Cardiac fibroblast (primary cell): ENCODE data around the gene CCNL2.

Experiments
- DNase-seq, 2 donors: peaks; one replicate each; pipeline versions ENCODE4 v3.0.0 to v3.0.0-alpha.2; 2010; ENCODE audit warnings: low read depth in 2 of 2
- H3K4me3 ChIP-seq, 2 donors: replicated peaks in 1 of 2; 1 replicate in 1 of 2; 2 replicates in 1 of 2; pipeline ENCODE4 v1.5.1; 2011; ENCODE audit warnings: low read depth in 2 of 2, low read length in 2 of 2, mild to moderate bottlenecking in 2 of 2, moderate library complexity in 1 of 2
- TF ChIP-seq, protein P1 (sequence below): IDR thresholded peaks from one replicate; pipeline ENCODE4 v1.5.1; 2011; ENCODE audit warnings: low read depth, mild to moderate bottlenecking, low read length, inconsistent platforms

Gene CCNL2

DNA sequence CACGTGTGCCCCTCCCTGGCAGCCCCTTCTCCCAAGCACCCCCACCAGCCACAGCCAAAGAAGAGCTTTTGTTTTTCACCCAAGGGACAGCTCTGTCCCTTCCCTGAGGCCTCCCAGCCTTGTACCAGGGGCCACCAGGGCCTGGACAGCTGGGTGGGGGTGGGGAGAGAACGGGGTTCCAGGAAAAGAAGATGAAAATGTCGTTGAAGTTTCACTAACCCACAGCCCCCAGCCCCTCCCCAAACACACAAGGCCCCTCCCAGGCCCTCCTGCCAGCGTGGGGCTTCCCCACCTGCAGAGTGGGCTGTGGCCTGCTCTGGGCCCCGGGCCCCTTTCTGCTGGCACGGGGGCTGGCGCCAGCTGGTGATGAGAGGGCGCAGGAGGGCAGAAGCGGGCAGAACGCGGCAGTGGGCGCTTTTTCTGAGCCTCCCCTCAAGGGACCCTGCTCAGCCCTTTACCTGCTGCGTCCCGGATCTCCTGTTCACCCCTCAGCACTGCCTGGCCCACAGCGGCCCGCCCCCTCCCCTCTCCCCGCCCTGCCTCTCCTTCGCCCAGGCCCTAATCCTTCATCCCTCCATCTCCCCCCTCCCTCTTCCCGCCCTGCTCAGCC, 27.5 kb upstream of the CCNL2 start:
- no peak for DNase-seq
- TF ChIP-seq, protein P1, sequence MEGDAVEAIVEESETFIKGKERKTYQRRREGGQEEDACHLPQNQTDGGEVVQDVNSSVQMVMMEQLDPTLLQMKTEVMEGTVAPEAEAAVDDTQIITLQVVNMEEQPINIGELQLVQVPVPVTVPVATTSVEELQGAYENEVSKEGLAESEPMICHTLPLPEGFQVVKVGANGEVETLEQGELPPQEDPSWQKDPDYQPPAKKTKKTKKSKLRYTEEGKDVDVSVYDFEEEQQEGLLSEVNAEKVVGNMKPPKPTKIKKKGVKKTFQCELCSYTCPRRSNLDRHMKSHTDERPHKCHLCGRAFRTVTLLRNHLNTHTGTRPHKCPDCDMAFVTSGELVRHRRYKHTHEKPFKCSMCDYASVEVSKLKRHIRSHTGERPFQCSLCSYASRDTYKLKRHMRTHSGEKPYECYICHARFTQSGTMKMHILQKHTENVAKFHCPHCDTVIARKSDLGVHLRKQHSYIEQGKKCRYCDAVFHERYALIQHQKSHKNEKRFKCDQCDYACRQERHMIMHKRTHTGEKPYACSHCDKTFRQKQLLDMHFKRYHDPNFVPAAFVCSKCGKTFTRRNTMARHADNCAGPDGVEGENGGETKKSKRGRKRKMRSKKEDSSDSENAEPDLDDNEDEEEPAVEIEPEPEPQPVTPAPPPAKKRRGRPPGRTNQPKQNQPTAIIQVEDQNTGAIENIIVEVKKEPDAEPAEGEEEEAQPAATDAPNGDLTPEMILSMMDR: no peak

DNA sequence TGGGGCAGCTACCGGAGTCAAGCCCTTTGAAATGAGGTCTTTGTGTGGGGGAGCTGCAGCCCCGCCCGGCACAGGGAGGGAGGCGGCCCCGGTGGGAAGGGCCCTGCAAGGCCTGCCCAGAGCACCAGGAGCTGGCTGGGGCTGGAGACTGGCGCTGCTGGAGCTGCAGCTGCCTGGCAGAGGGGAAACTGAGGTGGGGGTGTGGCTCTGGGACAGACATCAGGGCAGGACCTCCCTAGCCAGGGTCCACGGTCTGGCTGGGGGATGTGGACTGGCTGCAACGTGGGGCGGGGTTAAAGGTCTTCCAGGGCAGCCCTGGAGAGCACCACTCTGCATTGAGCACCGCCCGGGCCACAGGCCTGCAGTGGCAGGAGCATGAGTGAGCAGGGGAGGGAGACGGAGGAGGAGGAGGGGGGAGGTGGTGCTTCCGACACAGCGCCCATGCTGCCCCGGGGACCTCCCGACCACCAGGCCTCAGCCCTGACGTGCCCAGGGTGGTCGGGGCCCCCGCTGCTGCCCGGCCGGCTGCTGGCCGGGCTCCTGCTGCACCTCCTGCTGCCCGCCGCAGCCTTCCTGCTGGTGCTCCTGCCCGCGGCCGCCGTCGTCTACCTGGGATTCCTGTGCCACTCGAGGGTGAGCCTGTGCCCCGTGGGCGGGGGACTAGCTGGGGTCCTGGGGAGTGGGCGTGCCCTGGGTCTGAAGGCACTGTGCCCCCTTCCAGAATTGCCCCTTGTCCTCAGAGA, 26.8 kb upstream of the CCNL2 start:
- H3K4me3 ChIP-seq: no peak overlapping the region
- TF ChIP-seq, protein P1: no peak
- DNase-seq: no peak

More for the DNA sequence above, 27.5 kb upstream of the CCNL2 start:
- no peak overlapping the region for H3K4me3 ChIP-seq

DNA sequence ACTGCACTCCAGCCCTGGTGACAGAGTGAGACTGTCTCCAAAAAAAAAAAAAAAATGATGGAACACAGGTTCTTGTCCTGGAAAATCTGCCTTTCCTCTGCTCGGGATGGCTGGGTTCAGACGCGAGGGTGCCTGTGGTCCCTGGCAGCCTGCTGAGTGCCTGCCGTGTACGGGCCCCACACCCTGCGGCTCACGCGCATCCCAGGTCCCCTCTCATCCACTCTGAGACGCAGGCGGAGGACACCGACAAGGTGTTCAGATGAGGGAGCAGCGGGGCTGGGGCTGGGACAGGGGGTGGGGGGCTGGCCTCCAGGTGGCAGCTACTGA, 26.3 kb upstream of the CCNL2 start:
- no peak overlapping the region for H3K4me3 ChIP-seq
- DNase-seq: no peak
- TF ChIP-seq, protein P1: no peak

DNA sequence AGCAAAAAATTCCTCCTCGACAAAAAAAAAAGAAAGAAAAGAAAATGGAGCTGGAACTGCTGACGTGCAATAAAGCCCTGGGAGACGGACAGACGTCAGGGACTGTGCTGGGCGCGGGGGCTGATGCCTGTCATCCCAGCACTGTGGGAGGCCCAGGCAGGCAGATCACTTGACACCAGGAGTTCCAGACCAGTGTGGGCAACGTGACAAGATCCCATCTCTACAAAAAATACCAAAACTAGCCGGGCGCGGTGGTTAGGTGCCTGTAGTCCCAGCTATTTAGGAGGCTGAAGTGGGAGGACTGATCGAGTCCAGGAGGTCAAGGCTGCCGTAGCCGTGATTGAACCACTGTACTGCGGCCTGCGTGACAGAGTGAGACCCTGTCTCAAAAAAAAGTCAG, 25.6 kb upstream of the CCNL2 start:
- no peak for DNase-seq
- no peak overlapping the region for H3K4me3 ChIP-seq
- TF ChIP-seq, protein P1: no peak

DNA sequence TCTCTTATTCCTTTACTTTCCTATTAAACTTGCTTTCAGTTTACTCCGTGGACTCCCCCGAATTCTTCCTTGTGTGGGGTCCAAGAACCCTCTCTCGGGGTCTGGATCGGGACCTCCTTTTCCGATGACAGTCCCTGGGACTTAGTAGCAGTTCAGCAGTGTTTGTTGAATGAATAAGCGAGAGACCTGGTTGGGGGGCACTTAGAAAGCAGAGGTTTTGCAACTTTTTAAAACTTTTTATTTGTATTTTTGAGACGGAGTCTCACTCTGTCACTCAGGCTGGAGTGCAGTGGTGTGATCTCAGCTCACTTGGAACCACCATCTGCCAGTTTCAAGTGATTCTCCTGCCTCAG, 24.1 kb upstream of the CCNL2 start:
- DNase-seq: no peak
- no peak overlapping the region for H3K4me3 ChIP-seq
- TF ChIP-seq, protein P1: no peak

DNA sequence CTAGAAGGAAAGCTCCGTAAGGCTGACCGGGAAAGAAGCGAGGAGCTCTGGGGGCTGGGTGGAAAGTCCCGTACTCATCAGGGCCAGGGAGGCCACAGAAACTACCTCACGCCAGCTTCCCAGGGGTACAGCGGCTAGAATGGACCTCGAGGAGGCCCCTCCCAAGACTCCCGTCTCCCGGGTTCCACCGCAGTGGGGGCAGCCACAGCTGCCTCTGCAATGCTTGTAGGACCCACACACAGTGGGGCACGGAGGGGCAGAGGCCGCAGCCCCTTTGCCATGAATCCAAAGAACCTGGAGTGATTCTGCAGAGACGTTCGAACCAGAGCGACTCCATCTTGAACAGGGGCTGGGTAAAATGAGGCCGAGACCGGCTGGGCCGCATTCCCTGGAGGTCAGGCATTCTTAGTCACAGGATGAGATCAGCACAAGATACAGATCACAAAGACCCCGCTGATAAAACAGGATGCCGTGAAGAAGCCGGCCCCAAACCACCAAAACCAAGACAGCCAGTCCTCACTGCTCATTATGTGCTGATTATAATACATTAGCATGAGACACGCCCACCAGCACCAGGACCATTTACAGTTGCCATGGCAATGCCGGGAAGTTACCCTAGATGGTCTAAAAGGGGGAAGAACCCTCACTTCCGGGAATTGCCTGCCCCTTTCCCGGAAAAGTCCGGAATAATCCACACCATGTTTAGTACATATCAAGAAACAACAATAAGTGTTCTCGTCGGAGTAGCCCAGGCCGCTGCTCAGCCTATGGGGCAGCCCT, 23.5 kb upstream of the CCNL2 start:
- DNase-seq: no peak
- H3K4me3 ChIP-seq: no peak overlapping the region

More for the DNA sequence above, 23.5 kb upstream of the CCNL2 start:
- TF ChIP-seq, protein P1: no peak
